Esophagus (tissue), 2 donors: ENCODE data around the gene MRPL37. TPM values are rescaled to one million over a fixed set of nuclear protein-coding genes. Genes with fewer than 3 reads are reported as not detected.

Experiments
- H3K27ac ChIP-seq, 2 donors: one replicate each; pipeline ENCODE4 v1.5.1; 2013; ENCODE audit warnings: low read depth in 2 of 2, mild to moderate bottlenecking in 2 of 2, inconsistent platforms in 1 of 2, low read length in 1 of 2, moderate library complexity in 1 of 2
- H3K27me3 ChIP-seq, 2 donors: one replicate each; pipeline ENCODE4 v1.6.1; 2013; ENCODE audit warnings: low read length in 2 of 2, control low read depth in 1 of 2, mild to moderate bottlenecking in 1 of 2; ENCODE audit not compliant: insufficient read depth in 2 of 2, control insufficient read depth in 1 of 2
- H3K36me3 ChIP-seq, 2 donors: one replicate each; pipeline ENCODE4 v1.6.1; 2013; ENCODE audit warnings: low read length in 1 of 2; ENCODE audit not compliant: control insufficient read depth in 2 of 2, insufficient read depth in 2 of 2
- H3K4me1 ChIP-seq, 2 donors: one replicate each; pipeline ENCODE4 v1.6.1; 2013; ENCODE audit warnings: low read length in 1 of 2; ENCODE audit not compliant: control insufficient read depth in 2 of 2, insufficient read depth in 2 of 2
- H3K4me3 ChIP-seq, 2 donors: one replicate each; pipeline ENCODE4 v1.5.1; 2013; ENCODE audit warnings: low read length in 2 of 2, mild to moderate bottlenecking in 2 of 2, low read depth in 1 of 2, moderate library complexity in 1 of 2
- H3K9me3 ChIP-seq, 2 donors: one replicate each; pipeline ENCODE4 v1.6.1; 2013; ENCODE audit warnings: mild to moderate bottlenecking in 2 of 2, low read depth in 1 of 2, low read length in 1 of 2, moderate library complexity in 1 of 2; ENCODE audit not compliant: control insufficient read depth in 2 of 2, insufficient read depth in 1 of 2
- WGBS, 2 donors: extraction: QIAGEN DNeasy Blood & Tissue Kit; methylation state at CpG; one replicate each; pipeline ENCODE4 v1.1.7; 2013; 5-methylcytosine and 5-hydroxymethylcytosine counted together
- polyA plus RNA-seq, 2 donors: library from polyadenylated mRNA; stranded (reverse); fragments of 200-250 nt; gene quantifications; one replicate each; pipeline ENCODE4 v1.2.3, GENCODE V29; 2013
- donor health status: healthy with polysubstance abuse.
- donor health status: Bipolar disorder and iron deficiency.

Gene MRPL37
- polyA plus RNA-seq, 2 donors, result 17.8 to 69.7 TPM

- peaks cover 5 to 11% of the 10 kb centered on the region in 2 donors for H3K4me1 ChIP-seq
- no peaks in the 10 kb centered on the region for H3K9me3 ChIP-seq
- 92 to 94% methylated on average over 15 to 16 of the region's 16 CpGs for WGBS, 2 donors
- H3K27ac ChIP-seq, result no peak overlapping the region
- no peak overlapping the region for H3K4me3 ChIP-seq
- H3K36me3 ChIP-seq, result peaks cover 0 to 10% of the 10 kb centered on the region in 2 donors
- H3K27me3 ChIP-seq, result no peaks in the 10 kb centered on the region
These were observed 23.7 kb downstream of the MRPL37 start for GRCh38 chr1:54223441-54224202.

- Histone ChIP-seq H3K4me3 (no peak overlapping the region), H3K27me3 (no peaks in the 10 kb centered on the region), H3K27ac (no peak overlapping the region), H3K36me3 (peaks cover 0 to 13% of the 10 kb centered on the region in 2 donors), H3K4me1 (peaks cover under 1 to 7% of the 10 kb centered on the region in 2 donors), H3K9me3 (no peaks in the 10 kb centered on the region)
- 78 to 84% methylated on average over 6 of the region's 6 CpGs for WGBS, 2 donors
These were observed 24.3 kb downstream of the MRPL37 start for GRCh38 chr1:54224233-54224632.

- H3K4me3 ChIP-seq, result no peak overlapping the region
- WGBS, 2 donors, result 82 to 83% methylated on average over 6 of the region's 6 CpGs
- H3K27me3 ChIP-seq, result no peaks in the 10 kb centered on the region
- H3K27ac ChIP-seq, result no peak overlapping the region
- peaks cover 0 to 6% of the 10 kb centered on the region in 2 donors for H3K4me1 ChIP-seq
- no peaks in the 10 kb centered on the region for H3K9me3 ChIP-seq
- H3K36me3 ChIP-seq, result peaks cover 0 to 14% of the 10 kb centered on the region in 2 donors
These were observed 25.4 kb downstream of the MRPL37 start for GRCh38 chr1:54225378-54225777.

GRCh38 chr1:54225986-54226559, 26.1 kb downstream of the MRPL37 start:
- 84 to 90% methylated on average over 20 of the region's 20 CpGs for WGBS, 2 donors
- Histone ChIP-seq H3K27me3 (no peaks in the 10 kb centered on the region), H3K4me1 (peaks cover 0 to 6% of the 10 kb centered on the region in 2 donors)

GRCh38 chr1:54227091-54227602, 27.2 kb downstream of the MRPL37 start:
- Histone ChIP-seq H3K9me3 (no peaks in the 10 kb centered on the region), H3K27me3 (no peaks in the 10 kb centered on the region), H3K4me3 (no peak overlapping the region), H3K27ac (no peak overlapping the region), H3K36me3 (peaks cover 0 to 14% of the 10 kb centered on the region in 2 donors), H3K4me1 (peaks cover 0 to 6% of the 10 kb centered on the region in 2 donors)
- 41 to 49% methylated on average over 7 to 8 of the region's 8 CpGs for WGBS, 2 donors

More at GRCh38 chr1:54225986-54226559, 26.1 kb downstream of the MRPL37 start:
- Histone ChIP-seq H3K4me3 (no peak overlapping the region), H3K36me3 (peaks cover 0 to 14% of the 10 kb centered on the region in 2 donors), H3K9me3 (no peaks in the 10 kb centered on the region), H3K27ac (no peak overlapping the region)

GRCh38 chr1:54227891-54228310, 27.9 kb downstream of the MRPL37 start:
- Histone ChIP-seq H3K9me3 (no peaks in the 10 kb centered on the region), H3K4me1 (peaks cover 0 to 6% of the 10 kb centered on the region in 2 donors), H3K4me3 (no peak overlapping the region), H3K36me3 (peaks cover 0 to 14% of the 10 kb centered on the region in 2 donors), H3K27ac (no peak overlapping the region), H3K27me3 (no peaks in the 10 kb centered on the region)
- 64 to 67% methylated on average over 17 of the region's 17 CpGs for WGBS, 2 donors

- H3K9me3 ChIP-seq, result no peaks in the 10 kb centered on the region
- 92 to 95% methylated on average over 13 of the region's 13 CpGs for WGBS, 2 donors
- H3K27me3 ChIP-seq, result no peaks in the 10 kb centered on the region
- peaks cover 0 to 6% of the 10 kb centered on the region in 2 donors for H3K4me1 ChIP-seq
- no peak overlapping the region for H3K4me3 ChIP-seq
- H3K27ac ChIP-seq, result no peak overlapping the region
- H3K36me3 ChIP-seq, result peaks cover 0 to 14% of the 10 kb centered on the region in 2 donors
These were observed 28.7 kb downstream of the MRPL37 start for GRCh38 chr1:54228638-54229079.

- Histone ChIP-seq H3K4me3 (no peak overlapping the region), H3K36me3 (peaks cover 0 to 14% of the 10 kb centered on the region in 2 donors)
- WGBS, 2 donors, result 42 to 54% methylated on average over 11 of the region's 11 CpGs
These were observed 29.4 kb downstream of the MRPL37 start for GRCh38 chr1:54229281-54229891.

GRCh38 chr1:54230507-54231339, 30.8 kb downstream of the MRPL37 start:
- H3K27me3 ChIP-seq, result no peaks in the 10 kb centered on the region
- peaks cover 0 to 12% of the 10 kb centered on the region in 2 donors for H3K36me3 ChIP-seq
- H3K4me3 ChIP-seq, result no peak overlapping the region
- WGBS, 2 donors, result 68 to 74% methylated on average over 15 of the region's 15 CpGs
- H3K27ac ChIP-seq, result no peak overlapping the region
- peaks cover 0 to 6% of the 10 kb centered on the region in 2 donors for H3K4me1 ChIP-seq
- no peaks in the 10 kb centered on the region for H3K9me3 ChIP-seq

More at GRCh38 chr1:54229281-54229891, 29.4 kb downstream of the MRPL37 start:
- H3K4me1 ChIP-seq, result peaks cover 0 to 6% of the 10 kb centered on the region in 2 donors
- no peaks in the 10 kb centered on the region for H3K9me3 ChIP-seq
- H3K27ac ChIP-seq, result no peak overlapping the region
- H3K27me3 ChIP-seq, result no peaks in the 10 kb centered on the region
